GM18870 (cell line): ENCODE data around the gene TMEM151A.

Experiments
- ATAC-seq: cut with Tn5 transposase; IDR thresholded peaks from one replicate; pipeline ENCODE4 v1.9.1; 2021; ENCODE audit warnings: moderate library complexity; ENCODE audit not compliant: unreplicated experiment

The TMEM151A gene

GRCh38 chr11:66282468-66283455 lies 8.9 kb upstream of the TMEM151A start:
- peak; percentile 67 for ATAC-seq

- no peak for ATAC-seq
Measured at GRCh38 chr11:66283461-66284105, 8.1 kb upstream of the TMEM151A start.

GRCh38 chr11:66284526-66285078 lies 7.1 kb upstream of the TMEM151A start:
- no peak for ATAC-seq

DNA sequence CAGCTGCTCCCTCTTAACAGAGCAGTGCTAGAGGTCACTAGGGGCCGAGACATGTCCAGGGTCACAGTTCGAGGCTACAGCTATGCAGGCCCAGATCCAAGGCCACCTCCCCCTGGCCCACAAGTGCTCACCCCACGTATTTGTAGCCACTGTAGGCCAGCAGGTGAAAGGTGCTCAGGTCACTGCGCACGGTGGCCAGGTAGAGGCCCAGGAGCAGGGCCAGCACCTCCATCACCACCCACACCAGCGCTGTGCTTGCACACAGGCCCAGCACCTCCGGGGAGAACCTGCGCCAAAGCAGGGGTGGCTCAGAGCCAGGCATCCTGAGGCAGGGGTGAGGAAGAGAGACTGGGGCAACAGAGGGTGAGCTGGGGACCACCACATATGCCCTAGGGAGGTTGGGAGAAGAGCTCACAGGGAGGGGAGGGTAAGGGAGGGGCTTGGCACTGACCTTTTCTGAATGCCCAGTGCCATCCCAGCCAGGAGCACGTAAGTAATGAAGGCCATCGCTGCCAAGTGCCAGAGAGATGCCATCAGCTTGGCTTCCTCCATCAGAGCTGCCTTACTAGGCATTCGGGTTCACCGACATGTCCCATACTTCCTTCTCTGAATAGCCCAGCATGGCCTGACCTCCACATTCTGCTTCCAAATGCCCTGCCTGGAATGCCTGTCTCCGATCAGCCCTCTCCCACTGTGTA lies 6.3 kb upstream of the TMEM151A start:
- ATAC-seq: no peak

DNA sequence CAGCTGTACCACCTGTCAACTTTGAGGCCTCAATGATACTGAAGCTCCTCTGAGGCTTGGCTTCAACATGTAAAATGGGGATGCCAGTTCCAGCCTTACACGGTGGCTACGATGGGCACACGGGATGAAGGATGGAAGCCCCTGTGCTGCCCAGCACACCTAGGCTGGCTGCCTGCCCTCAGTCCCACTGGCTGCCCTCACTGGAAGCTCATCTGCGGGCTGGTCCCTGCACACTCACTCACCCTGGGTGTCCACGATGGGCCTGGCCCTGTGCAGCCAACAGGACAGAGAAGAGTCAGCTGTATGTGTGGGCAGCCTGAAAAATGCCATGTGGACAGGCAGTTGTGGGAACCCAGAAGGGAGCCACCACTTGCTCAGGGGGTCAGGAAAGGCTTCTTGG lies 5.0 kb upstream of the TMEM151A start:
- no peak for ATAC-seq

GRCh38 chr11:66287211-66287888 lies 4.3 kb upstream of the TMEM151A start:
- no peak for ATAC-seq

- no peak for ATAC-seq
Measured at GRCh38 chr11:66287889-66288670, 3.6 kb upstream of the TMEM151A start.

GRCh38 chr11:66288671-66289547 lies 2.8 kb upstream of the TMEM151A start, which contains the start of gene YIF1A:
Gene YIF1A, minus strand, starts transcription at chr11:66289143. Its CDS starts 158 bp downstream, at chr11:66288985.
- ATAC-seq: peak; percentile 89

- ATAC-seq: peak; percentile 15
Measured at GRCh38 chr11:66289548-66290329, 2.0 kb upstream of the TMEM151A start.

DNA sequence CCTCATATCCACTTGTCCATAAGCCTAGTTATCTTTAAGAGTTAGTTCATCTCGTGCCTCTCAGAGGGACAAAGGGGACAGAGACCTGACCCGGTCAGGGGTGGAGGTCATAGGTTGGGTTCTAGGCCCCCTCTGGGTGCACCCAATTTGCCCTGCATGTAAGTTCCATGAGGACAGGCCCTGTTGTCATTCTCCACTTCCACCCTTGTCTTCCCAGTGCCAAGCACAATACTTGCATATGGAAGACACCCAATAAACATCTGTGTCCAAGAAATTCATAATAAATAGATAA lies 1.4 kb upstream of the TMEM151A start:
- no peak for ATAC-seq

- no peak for ATAC-seq
Measured at GRCh38 chr11:66291303-66291705, 390 bp upstream of the TMEM151A start.

- no peak for ATAC-seq
Measured at GRCh38 chr11:66292543-66293332, 1.0 kb downstream of the TMEM151A start.

GRCh38 chr11:66293352-66293751 lies 1.7 kb downstream of the TMEM151A start:
- no peak for ATAC-seq

GRCh38 chr11:66293777-66294625 lies 2.3 kb downstream of the TMEM151A start:
- ATAC-seq: no peak

- ATAC-seq: no peak
Measured at GRCh38 chr11:66294626-66295620, 3.2 kb downstream of the TMEM151A start.
